Pancreas (tissue), 10 donors: ENCODE data around the gene PRSS50. TPM values are rescaled to one million over a fixed set of nuclear protein-coding genes. Genes with fewer than 3 reads are reported as not detected.

Source experiments
- ATAC-seq, 4 donors: fragments of 200-7000 bp; cut with Tn5 transposase; one replicate each; pipeline versions ENCODE4 v1.8.0 to v1.9.1; 2020; ENCODE audit warnings: mild to moderate bottlenecking in 4 of 4, moderate library complexity in 4 of 4
- DNase-seq, 6 donors: peaks; one replicate each; pipeline ENCODE4 v3.0.0-alpha.2; 2020
- FAIRE-seq: peaks from 2 replicates; lab custom pipeline; 2012; peaks lifted over from hg19 to GRCh38; lab: Jason Lieb, UNC
- H3K27ac ChIP-seq, 4 donors: fragments of 200-600 bp; sonication (generic); 1 replicate in 3 of 4; 2 replicates in 1 of 4; pipeline versions ENCODE4 v1.5.0 to v1.8.0; 2020
- H3K27me3 ChIP-seq, 4 donors: fragments of 200-600 bp; one replicate each; pipeline ENCODE4 v1.8.0; 2021
- H3K36me3 ChIP-seq, 3 donors: fragments of 200-600 bp; sonication (generic) in 1 of 3; one replicate each; pipeline versions ENCODE4 v1.5.0 to v1.8.0; 2020 to 2021
- H3K4me1 ChIP-seq, 3 donors: fragments of 200-600 bp; one replicate each; pipeline ENCODE4 v1.8.0; 2021
- H3K4me3 ChIP-seq, 4 donors: fragments of 200-600 bp; sonication (generic) in 2 of 4; one replicate each; pipeline versions ENCODE4 v1.5.0 to v1.8.0; 2020 to 2021
- H3K9me3 ChIP-seq, 4 donors: fragments of 200-600 bp; one replicate each; pipeline ENCODE4 v1.8.0; 2021
- CTCF ChIP-seq, 4 donors: fragments of 200-600 bp; sonication (generic) in 3 of 4; IDR thresholded peaks; one replicate each; pipeline versions ENCODE4 v1.5.0 to v1.8.0; 2021; ENCODE audit warnings: antibody characterized with exemption in 4 of 4
- WGBS, 2 donors: extraction: QIAGEN DNeasy Blood & Tissue Kit; methylation state at CpG; one replicate each; pipeline ENCODE4 v1.1.7; 2013; 5-methylcytosine and 5-hydroxymethylcytosine counted together
- intact Hi-C, 3 donors: fragments of 100-400 bp; cut with DNase I; formaldehyde crosslinking; loops; one replicate each; pipeline versions ENCODE4 v1.11.1 to v1.14.2; 2022
- polyA plus RNA-seq, 2 donors: library from polyadenylated mRNA; stranded (reverse); fragments of 200-250 nt; gene quantifications; one replicate each; pipeline ENCODE4 v1.2.3, GENCODE V29; 2013
- total RNA-seq, 6 donors: library from RNA; stranded (reverse); fragmentation: NEBNext Ultra II Directional in 4 of 6; extraction: Animal tissue kit (Norgen Biotek cat#: 25700) in 4 of 6; gene quantifications; one replicate each; pipeline versions ENCODE4 v1.2.1 to v1.2.4, GENCODE V29; 2021 to 2023
- donor health status: healthy with polysubstance abuse.
- donor health status: DM: no; HTN: no; CAD: no; lungs with moderate emphysema.
- donor health status: DM: no; HTN: no; CAD: no.
- donor health status: control.
- donor health status: control.
- donor health status: Bipolar disorder and iron deficiency.
- donor health status: DM: yes; HTN: yes; CAD: no.
- donor health status: DM: no; HTN: no; CAD: no.
- donor health status: DM: no; HTN: no; CAD: no.
- donor health status: DM: yes; HTN: yes; CAD: no.

Gene PRSS50
- total and polyA plus RNA-seq, 8 donors = 0.28 to 2.2 (median 0.51) TPM

DNA sequence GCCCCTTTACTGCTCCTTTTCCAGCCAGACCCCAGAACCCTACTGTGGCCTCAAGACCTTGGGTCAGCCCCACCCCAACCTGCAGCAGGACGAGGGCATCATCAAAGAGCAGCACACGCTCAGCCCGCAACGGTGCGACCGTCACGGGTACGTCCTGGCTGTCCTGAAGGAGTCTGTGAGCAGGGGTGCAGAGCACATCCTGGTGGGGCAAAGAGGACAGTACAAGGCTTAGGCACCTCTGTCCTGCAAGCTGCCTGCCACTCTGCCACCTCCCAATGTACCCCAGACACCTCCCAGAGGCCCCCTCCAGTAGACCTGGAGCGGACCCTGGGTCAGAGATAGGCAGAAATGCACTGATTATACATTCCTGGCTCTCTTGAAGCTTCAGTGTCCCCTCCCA, 32.2 kb downstream of the PRSS50 start:
- no peak for ATAC-seq
- no peak for FAIRE-seq

GRCh38 chr3:46684891-46685290, 32.8 kb downstream of the PRSS50 start:
- no peak for TF ChIP-seq CTCF (IDR thresholded peaks at IDR 0.05)
- Histone ChIP-seq H3K9me3 (no peaks in the 10 kb centered on the region), H3K27ac (no peak overlapping the region), H3K4me1 (no peaks in the 10 kb centered on the region), H3K36me3 (peaks cover 0 to 7% (median 0%) of the 10 kb centered on the region in 3 donors), H3K4me3 (no peak overlapping the region), H3K27me3 (no peaks in the 10 kb centered on the region)
- no peak for FAIRE-seq
- 84 to 86% methylated on average over 2 of the region's 2 CpGs for WGBS, 2 donors
- DNase-seq = no peak
- intact Hi-C loops = no loop called here
- ATAC-seq = no peak

More for the DNA sequence above, 32.2 kb downstream of the PRSS50 start:
- DNase-seq = no peak
- Histone ChIP-seq H3K27ac (no peak overlapping the region), H3K4me3 (no peak overlapping the region), H3K27me3 (no peaks in the 10 kb centered on the region), H3K4me1 (no peaks in the 10 kb centered on the region), H3K9me3 (no peaks in the 10 kb centered on the region), H3K36me3 (peaks cover 0 to 7% (median 0%) of the 10 kb centered on the region in 3 donors)
- no peak for TF ChIP-seq CTCF (IDR thresholded peaks at IDR 0.05)
- intact Hi-C loops = no loop called here
- WGBS, 2 donors = 93 to 95% methylated on average over 9 of the region's 9 CpGs

- FAIRE-seq (no peak), ATAC-seq (no peak), DNase-seq (peak in 1 of 6 donors; percentile 55)
- Histone ChIP-seq H3K27ac (no peak overlapping the region), H3K27me3 (no peaks in the 10 kb centered on the region), H3K4me1 (no peaks in the 10 kb centered on the region), H3K36me3 (peaks cover 0 to 7% (median 0%) of the 10 kb centered on the region in 3 donors), H3K9me3 (no peaks in the 10 kb centered on the region), H3K4me3 (no peak overlapping the region)
- intact Hi-C loops = no loop called here
- 84 to 85% methylated on average over 7 to 11 of the region's 11 CpGs for WGBS, 2 donors
- no peak for TF ChIP-seq CTCF (IDR thresholded peaks at IDR 0.05)
Measured at GRCh38 chr3:46682974-46683373, 34.7 kb downstream of the PRSS50 start.

GRCh38 chr3:46681856-46682540, 35.7 kb downstream of the PRSS50 start:
- DNase-seq = no peak
- 83 to 88% methylated on average over 13 of the region's 13 CpGs for WGBS, 2 donors
- no peak for ATAC-seq
- no peak overlapping the region for H3K4me3 ChIP-seq
- H3K27ac ChIP-seq = no peak overlapping the region
- H3K36me3 ChIP-seq = peaks cover 0 to 7% (median 0%) of the 10 kb centered on the region in 3 donors
- TF ChIP-seq CTCF (IDR thresholded peaks at IDR 0.05) = no peak
- no peak for FAIRE-seq
- no peaks in the 10 kb centered on the region for H3K27me3 ChIP-seq
- no peaks in the 10 kb centered on the region for H3K4me1 ChIP-seq
- intact Hi-C loops = no loop called here
- no peaks in the 10 kb centered on the region for H3K9me3 ChIP-seq

- Histone ChIP-seq H3K9me3 (no peaks in the 10 kb centered on the region), H3K27ac (no peak overlapping the region), H3K36me3 (peaks cover 0 to 7% (median 0%) of the 10 kb centered on the region in 3 donors)
Measured at GRCh38 chr3:46681387-46681786, 36.3 kb downstream of the PRSS50 start.

More at GRCh38 chr3:46681387-46681786, 36.3 kb downstream of the PRSS50 start:
- no peak overlapping the region for H3K4me3 ChIP-seq
- intact Hi-C loops = no loop called here
- WGBS, 2 donors = 83 to 88% methylated on average over 10 of the region's 10 CpGs
- H3K4me1 ChIP-seq = no peaks in the 10 kb centered on the region
- TF ChIP-seq CTCF (IDR thresholded peaks at IDR 0.05) = no peak
- DNase-seq (no peak), FAIRE-seq (no peak), ATAC-seq (no peak)
- H3K27me3 ChIP-seq = no peaks in the 10 kb centered on the region
